Hepatocyte (in vitro differentiated cells): ENCODE data around the gene MBP.

Experiments
- CTCF ChIP-seq: fragments of 200-600 bp; sonication (generic); IDR thresholded peaks from 2 replicates; pipeline ENCODE4 v1.5.1; 2016; ENCODE audit warnings: antibody characterized with exemption, mild to moderate bottlenecking; ENCODE audit not compliant: poor library complexity
- EZH2 ChIP-seq: fragments of 200-600 bp; sonication (generic); IDR thresholded peaks from 2 replicates; pipeline ENCODE4 v1.6.1; 2016; ENCODE audit warnings: antibody characterized with exemption, mild to moderate bottlenecking, borderline replicate concordance

DNA sequence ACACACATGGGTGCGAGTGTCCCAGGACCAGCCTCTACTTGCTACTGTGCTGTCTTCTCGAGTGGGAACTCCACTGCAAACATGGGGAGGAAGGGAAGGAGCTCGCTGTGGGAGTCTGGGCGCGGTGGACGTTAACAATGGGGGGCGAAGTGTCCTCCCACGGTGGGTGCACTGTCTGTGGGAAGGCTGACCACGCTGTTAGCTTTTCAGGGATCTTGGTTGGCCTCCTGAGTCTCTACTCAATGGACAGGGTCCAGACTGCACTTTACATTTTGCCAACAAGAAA is 146.7 kb downstream of the MBP start:
- TF ChIP-seq CTCF: no peak
- TF ChIP-seq EZH2: no peak
